ENCODE data around the gene SCRN1.
A peak's percentile ranks its signal among the peaks of the same experiment; 100 is the strongest.
"Not testable (repeated sequence)": the region's sequence is repeated elsewhere in the genome, so short reads cannot be mapped to it uniquely, and the experiment has no call there.

Gene SCRN1

GRCh38 chr7:29968683-29969395, 20.8 kb downstream of the SCRN1 start:
- peak; percentile 93 for DNase-seq (ENCODE audit: low read depth)

- no peak for DNase-seq (ENCODE audit: low read depth)
Measured at GRCh38 chr7:29965030-29965429, 24.6 kb downstream of the SCRN1 start.

- no peak for DNase-seq (ENCODE audit: low read depth)
Measured at GRCh38 chr7:29962035-29962434, 27.6 kb downstream of the SCRN1 start.

- DNase-seq (ENCODE audit: low read depth) = not testable (repeated sequence)
Measured at GRCh38 chr7:29961611-29962010, 28.0 kb downstream of the SCRN1 start.

- no peak for DNase-seq (ENCODE audit: low read depth)
Measured at GRCh38 chr7:29958667-29959358, 30.8 kb downstream of the SCRN1 start.

- DNase-seq (ENCODE audit: low read depth) = no peak
Measured at GRCh38 chr7:29957521-29958310, 31.9 kb downstream of the SCRN1 start.

- no peak for DNase-seq (ENCODE audit: low read depth)
Measured at GRCh38 chr7:29956487-29956836, 33.1 kb downstream of the SCRN1 start.

GRCh38 chr7:29955799-29956486, 33.7 kb downstream of the SCRN1 start:
- DNase-seq (ENCODE audit: low read depth) = no peak

GRCh38 chr7:29955075-29955792, 34.4 kb downstream of the SCRN1 start:
- no peak for DNase-seq (ENCODE audit: low read depth)

- no peak for DNase-seq (ENCODE audit: low read depth)
Measured at GRCh38 chr7:29953726-29954347, 35.8 kb downstream of the SCRN1 start.

- no peak for DNase-seq (ENCODE audit: low read depth)
Measured at GRCh38 chr7:29951206-29951605, 38.4 kb downstream of the SCRN1 start.

- no peak for DNase-seq (ENCODE audit: low read depth)
Measured at GRCh38 chr7:29950480-29950879, 39.1 kb downstream of the SCRN1 start.

GRCh38 chr7:29948587-29948986, 41.0 kb downstream of the SCRN1 start:
- no peak for DNase-seq (ENCODE audit: low read depth)

- DNase-seq (ENCODE audit: low read depth) = peak; percentile 55
Measured at GRCh38 chr7:29946428-29947186, 43.0 kb downstream of the SCRN1 start.

- DNase-seq (ENCODE audit: low read depth) = no peak
Measured at GRCh38 chr7:29945259-29945809, 44.3 kb downstream of the SCRN1 start.

- DNase-seq (ENCODE audit: low read depth) = peak; percentile 13
Measured at GRCh38 chr7:29940199-29940598, 49.4 kb downstream of the SCRN1 start.

GRCh38 chr7:29937132-29937531, 52.5 kb downstream of the SCRN1 start:
- DNase-seq (ENCODE audit: low read depth) = peak; percentile 26

- no peak for DNase-seq (ENCODE audit: low read depth)
Measured at GRCh38 chr7:29935111-29935510, 54.5 kb downstream of the SCRN1 start.

- DNase-seq (ENCODE audit: low read depth) = no peak
Measured at GRCh38 chr7:29929018-29929807, 60.4 kb downstream of the SCRN1 start.
